HG03571 (cell line): ENCODE measurements around the gene UVSSA.

Experiments
- ATAC-seq: cut with Tn5 transposase; IDR thresholded peaks from one replicate; pipeline ENCODE4 v1.9.1; 2021; ENCODE audit not compliant: unreplicated experiment

UVSSA gene

DNA sequence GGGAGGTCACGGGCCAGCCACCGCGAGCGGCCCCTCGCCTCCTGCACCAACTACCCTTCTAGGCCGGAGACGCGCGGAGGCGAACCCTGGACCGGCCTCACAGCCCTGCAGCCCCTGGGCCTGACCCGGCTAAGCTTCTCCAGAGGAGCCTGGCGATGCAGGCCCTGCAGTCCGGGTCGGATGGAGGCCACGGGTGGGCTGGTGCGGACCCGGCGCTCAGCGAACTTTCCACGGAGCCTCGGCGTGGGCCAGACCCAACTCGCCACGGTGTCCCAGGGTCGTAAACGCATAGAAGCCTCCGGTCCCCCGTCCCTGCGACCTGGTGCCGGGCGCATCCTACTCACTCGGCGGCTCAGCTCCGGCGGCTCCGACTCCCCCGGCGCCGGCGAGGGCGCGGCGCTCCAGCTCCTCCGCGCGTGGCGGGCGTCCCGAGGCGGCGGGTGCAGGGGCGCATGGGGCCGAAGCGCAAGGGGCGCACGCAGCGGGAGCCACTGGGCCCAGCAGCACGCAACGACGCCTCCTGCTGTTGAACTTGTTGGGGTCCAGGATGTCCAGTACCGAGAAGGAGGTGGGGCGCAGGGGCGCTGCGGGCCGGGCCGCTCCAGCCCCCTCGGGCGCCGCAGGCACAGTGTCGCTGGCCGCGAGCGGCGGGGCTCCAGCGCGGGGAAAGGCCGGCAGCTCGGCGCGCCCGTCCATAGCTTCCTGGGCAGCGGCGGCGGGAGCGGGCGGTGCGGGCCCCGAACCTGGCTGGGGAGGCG, 58.8 kb downstream of the UVSSA start:
- ATAC-seq = no peak

DNA sequence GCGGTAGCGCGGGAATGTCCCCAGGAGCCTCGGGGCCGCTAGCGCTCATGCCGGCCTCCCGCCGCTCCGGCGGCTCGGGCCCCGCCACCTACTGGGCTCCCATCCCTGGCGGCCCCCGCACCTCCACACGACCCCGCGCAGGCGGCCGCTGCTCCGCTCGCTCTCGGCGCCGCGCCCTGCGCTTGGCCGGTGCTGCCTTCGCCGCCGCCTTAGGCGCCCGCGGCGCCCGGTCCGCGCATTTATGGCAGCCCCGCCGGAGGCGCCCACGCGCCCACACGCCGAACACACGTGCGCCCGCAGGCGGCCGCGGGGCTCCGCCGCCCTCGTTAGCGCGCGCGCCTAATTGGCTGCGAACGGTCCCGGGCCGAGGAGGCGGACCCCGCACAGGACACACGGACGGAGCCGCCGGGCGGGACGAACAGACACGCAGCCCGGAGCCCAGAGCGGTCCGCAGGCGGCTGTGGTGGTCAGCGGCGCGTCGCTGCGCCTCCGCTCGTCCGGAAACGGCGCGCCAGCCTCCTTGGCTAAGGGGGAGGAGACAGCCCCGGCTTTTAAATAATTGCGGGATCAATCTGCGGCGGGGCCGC, 59.5 kb downstream of the UVSSA start, which contains the start of gene NKX1-1:
Gene NKX1-1, minus strand, starts transcription at position 49 of the 587 bp plus-strand sequence. Its CDS starts 0 bp downstream, at position 49.
- no peak for ATAC-seq

DNA sequence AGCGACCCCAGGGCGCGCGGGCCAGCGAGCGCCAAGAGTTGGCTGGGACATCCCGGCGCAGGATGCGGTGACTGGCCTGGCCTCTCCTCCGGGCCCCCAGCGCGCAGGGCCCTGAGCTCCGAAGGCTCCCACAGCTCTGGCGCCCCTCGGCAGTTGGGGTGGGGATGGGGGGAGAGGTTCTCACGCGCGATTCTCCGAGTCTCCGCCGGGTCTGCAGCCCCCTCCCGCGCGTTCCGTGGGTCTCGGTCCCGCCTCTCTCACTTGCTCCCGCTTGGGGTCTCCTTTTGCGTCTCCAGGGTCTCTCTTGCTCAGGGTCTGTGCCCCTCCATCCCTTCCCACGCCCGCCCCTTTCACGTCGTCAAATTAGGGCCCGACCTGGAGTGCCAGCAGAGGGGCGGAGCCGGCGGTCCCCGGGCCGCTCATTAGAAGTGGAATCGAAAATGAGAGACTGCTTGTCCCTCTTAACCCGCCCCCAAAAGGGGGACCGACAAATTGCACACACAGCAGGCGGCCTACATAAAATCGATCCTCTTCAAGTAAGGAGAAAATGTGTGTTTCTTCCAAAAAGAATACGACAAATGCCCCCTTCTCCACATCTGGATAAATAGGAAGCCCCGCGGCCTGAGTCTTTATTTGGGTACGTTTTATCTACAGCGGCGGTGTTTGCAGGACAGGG, 60.1 kb downstream of the UVSSA start:
- no peak for ATAC-seq

DNA sequence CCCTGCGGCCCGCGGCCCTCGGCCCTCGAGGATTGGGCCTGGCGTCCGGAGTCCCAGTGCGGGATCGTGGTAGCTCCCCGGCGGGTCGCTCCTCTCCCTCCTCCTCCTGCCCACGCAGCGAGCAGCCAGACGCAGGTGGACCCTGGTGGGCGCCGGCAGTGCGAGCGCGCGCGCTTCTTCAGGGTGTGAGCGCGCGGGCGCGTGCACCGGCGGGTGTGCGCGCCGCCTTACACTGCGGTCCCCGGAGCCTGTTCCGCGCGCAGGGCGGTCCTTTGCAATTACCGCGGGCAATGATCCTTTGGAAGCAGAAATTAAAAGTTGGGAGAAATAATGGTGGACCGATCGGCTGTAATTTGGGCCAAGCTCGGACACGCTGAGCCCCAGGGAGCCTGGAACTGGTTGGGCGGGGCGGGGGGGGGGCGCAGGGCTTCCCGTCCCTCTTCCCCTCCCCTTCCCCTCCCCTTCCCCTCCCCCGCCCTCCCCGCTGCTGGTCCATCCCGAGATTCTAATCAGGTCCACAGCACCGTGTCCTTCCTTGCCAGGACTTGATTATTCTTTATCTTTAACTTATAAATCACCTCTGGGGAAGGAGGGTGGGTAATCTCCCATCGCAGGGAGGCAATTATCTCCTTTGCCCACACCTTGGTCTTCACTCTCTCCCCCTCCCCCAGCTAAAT, 60.8 kb downstream of the UVSSA start:
- no peak for ATAC-seq

DNA sequence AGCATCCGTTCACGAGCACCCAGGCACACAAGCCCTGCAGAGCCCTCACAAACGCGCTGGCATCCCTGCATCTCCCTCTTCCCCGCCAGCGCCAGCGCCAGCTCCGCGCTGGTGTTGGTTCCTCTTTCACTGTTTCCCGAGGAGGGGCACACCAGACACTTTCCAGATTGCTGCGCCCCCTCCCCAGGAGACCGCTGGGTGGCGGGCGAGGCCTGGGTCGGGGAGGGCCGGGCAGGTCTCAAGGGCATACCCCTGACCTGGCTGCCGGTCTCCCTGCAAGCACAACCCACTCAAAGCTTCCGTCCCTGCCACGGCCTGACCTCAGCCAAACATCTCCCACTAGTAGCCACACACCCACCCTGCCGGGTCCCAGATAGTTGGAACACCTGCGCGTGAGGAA, 61.4 kb downstream of the UVSSA start:
- ATAC-seq = no peak

DNA sequence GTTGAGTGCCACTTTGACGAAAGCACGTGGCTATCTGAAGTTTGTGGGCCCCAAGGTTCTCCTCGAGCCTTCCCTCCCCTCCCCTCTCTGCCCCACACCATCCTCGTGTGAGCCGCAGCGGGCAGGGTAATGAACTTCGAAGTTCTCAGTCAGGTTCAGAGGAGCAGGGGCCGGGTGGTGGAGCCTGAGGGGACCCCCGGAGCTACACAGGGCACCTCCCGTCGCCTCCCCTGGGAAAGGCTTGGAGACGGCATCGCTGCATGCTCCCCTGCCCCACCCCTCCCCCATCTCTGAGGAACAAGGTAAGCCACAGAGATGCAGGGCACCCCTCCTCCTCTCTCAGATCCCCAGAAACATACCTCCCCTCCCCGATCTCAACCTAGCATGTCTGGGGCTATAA, 62.1 kb downstream of the UVSSA start:
- ATAC-seq = no peak

DNA sequence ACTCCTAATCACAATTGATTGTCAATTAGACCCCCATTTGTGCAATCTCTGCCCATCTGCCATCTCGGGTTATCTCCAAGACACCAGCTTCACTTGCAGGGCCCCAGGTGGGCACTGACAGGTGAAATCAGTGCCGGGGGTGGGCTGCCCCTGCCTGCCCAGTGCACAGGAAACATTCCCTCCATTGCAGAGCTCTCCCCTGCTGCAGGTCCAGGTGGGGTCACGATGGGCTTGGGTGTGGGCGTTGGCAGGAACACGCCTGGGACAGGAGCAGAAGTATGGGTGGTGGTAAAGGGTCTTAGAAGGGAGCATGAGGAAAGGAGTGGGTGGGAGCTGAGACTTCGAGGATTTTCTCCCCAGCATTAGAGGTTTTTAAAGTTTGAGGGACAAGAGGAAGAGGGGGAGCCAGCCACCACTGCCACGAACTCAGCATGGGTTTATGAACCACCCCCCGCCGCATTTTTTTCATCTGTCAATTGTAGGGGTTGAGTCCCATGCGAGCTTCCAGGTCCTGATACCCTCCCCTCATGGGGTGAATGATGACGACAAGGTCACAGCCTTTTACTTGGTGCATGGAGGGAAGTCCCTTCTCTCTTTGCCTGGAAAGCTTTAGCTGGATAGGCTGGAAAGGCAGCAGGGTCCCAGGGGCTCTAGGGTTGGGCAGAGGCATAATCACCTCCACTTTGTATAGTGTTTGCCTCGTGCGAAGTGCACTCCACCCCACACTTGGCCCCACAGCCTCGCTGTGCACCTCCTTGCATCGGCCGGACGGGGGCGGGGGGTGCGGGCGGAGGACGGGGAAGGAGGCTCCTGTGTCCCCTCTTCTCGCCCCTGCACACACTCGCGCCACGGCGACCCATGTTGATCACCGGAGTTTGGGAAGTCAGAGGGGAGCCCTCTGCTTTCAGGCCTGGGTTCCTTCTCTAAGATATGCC, 62.8 kb downstream of the UVSSA start:
- no peak for ATAC-seq

DNA sequence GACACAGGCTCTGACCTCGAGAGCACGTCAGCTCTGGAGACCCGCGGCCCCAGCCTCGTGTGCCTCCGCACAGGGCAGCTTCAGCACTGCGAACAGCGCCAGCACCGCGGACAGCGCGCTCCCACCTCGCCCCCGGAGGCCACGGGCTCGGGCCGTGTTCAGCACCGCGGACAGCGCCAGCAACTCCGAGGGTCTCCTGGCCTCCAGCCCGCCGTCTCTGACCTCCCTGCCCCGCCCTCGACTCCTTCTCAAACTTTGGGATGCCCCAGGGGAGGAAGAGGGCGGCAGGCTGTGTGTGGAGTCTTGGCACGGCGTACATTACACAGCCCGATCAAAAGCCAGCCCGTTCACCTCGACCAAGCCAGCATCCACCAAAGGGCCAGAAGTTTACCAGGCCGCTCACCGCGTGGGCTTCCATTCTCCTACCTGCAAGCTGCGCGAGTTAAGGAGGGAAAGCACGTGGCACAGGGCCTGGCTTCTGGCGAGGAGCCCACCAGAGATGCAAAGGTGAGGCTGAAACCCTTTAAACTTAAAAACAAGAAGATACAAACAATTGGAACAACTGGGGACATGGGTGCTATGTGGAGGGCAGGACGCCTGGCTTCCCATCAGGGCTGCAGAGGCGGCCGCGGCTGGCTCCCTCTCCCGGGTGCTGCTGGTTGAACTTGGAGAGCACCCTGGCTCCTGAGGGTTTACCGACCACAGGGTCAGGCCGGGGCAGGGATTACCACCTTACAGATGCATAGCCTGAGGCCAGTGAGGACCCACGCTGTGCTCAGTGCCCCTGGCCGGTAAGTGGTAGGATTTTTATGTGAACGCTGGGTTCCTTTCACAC, 63.7 kb downstream of the UVSSA start:
- no peak for ATAC-seq

DNA sequence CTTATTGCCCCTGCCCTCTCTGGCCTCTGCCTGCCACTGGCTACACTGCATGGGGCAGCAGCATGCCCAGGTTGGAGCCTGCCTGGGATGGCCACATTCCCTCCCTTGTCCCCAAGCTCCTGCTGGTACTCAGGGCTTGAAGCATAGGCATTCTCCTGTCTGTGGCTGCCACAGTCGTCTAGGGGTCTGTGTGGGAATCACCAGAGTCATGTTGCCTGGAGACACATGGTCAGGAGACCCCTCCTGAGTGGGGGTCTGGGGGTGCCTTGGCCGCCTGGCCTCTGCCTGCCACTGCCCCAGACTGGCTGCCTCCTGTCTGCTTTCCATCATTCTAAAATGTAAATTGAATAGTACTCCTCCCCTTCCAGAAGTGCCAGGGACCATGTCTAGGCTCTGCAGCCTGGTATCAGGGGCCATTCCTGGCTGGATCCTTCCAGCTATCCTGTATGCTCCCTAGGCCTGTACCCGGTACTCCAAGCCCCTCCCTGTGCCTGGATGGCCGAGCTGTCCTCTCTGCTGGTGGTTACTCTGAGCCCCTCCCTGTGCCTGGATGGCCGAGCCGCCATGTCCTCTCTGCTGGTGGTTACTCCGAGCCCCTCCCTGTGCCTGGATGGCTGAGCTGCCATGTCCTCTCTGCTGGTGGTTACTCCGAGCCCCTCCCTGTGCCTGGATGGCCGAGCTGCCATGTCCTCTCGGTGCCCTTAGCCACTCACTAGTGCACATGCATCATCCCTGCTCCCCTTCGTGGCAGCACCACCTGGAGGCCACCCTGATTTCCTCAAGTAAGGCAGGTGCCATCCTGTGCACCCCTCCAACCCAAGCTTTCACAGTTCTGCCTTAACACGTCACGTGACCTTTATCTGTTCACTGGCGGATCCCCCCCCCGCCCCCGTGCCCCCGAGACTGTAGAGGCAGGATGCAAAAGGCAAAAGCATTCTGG, 64.7 kb downstream of the UVSSA start:
- no peak for ATAC-seq

DNA sequence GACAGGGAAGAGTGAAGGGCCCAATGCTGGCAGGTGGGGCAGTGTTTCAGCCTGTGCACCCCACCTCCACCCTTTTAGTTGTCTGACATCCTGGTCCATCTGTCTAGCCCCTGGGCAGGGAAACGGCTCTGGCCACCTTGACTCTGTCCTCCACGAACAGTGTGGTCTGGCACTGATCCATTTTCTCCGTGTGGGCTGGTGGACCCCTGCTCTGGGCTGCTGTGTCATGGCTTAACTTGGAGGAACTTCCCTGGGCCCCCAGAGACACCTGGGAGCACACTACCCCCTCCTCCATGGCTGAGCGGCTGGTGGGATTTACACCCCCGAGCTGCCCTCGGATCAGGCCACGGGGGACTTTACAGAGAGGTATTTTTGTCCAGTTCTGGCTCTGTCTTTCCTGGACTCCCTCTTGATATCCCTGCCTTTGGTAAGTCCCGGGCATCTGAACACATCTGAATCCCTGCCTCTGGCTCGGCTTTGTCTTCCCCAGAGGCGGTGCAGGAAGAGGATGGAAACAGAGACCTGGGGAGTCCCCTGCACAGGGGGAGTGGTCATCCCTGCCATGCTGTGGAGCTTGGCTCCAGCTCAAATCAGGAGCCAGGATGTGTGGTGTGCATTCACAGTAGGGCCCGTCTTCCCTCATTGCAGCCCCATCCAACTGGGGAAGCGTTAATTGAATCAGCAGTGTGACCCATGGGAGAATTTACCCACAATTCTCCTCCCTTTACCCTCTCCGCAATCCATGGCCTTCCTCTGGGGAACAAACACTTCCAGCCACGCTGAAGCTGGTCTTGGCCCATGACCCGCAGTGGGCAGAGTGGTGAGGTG, 65.6 kb downstream of the UVSSA start:
- ATAC-seq = no peak

DNA sequence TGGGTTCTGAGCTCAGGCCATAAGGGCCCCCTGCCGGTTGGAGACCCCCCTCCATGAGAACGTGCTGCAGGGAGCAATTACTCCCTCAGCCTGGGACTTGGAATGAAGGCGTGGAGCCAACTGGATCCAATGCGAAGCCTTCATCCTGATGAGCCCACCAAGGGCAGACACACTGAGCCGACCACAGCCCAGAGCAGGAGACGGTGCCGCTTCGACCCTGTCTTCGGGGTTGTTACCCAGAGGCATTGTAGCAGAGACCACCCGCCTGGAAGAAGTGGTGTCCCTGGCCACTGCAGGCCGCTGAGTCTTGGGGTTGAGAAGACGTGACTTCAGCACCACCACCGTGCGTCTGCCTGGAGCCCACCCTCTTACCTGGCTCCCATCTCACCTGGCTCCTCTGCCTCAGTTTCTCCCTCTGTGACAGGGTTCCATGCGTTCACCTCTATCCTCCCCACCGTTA, 66.2 kb downstream of the UVSSA start:
- ATAC-seq = no peak

DNA sequence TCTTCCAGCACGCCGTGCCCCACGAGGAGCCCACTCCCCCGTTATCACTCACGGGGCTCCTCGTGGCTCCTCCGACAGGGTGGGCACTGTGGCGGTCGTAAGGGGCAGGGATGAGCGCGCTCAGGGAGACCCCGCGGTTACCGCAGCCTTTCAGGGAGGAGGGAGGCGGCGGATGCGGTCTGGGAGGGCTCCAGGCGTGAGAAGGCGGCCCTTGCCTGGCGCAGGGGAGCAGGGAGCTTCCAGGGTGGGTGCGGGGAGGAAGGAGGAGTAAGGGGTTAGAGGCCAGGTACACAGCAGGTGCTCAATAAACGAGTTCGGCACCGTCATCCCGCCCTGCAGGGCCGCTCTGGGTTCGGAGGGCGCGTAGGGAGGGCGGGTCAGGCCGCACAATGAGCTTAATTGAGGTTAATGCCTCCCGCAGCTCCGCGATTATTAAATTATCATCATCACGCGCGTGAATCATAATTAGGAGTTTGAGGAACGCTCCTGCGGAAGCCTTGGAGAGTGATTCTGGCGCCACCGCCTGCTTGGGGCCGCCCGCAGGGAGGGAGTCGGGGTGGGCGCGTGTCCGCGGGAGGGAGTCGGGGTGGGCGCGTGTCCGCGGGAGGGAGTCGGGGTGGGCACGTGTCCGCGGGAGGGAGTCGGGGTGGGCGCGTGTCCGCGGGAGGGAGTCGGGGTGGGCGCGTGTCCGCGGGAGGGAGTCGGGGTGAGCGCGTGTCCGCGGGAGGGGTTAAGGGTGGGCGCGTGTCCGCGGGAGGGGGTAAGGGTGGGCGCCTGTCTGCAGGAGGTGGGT, 66.9 kb downstream of the UVSSA start:
- no peak for ATAC-seq

DNA sequence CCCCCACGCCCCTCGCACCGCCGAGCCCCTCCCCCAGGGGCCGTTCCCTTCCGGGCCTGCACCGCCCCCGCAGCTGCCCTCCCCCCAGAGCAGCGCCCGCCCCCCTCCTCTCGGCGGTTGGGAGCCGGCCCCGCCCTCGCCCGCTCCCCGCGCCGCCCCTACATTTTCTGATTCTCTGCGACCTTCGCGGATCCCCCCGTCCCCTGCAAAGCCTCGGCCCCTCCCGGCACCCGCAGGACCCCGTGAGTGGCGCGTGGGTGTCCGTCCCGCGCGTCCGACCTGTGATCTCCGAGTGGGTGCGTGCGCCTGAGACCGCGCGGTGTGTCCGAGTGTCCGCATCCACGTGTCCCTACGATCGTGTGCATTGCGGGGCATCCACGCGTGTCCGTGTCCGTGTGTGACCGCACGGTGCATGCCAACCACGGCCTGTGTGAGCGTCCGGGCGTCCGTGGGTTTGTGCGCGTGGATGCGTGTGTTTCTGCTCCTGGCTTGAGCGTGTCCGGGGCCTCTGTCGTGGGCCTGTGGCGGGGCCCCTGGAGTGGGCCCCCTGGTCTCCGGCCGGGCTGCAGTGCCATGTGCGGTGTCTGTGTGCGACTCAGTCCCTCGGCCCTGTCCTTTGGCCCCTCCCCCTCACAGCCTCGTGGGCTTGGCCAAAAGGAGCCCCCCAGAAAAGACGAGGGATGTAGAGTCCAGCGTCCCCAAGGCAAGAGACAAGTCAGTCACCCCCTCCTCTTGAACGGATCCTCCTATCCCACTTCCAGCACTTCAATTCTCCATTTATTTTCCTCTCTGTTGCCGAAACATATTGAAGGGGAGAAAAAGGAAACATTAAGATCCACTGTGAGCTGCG, 68.0 kb downstream of the UVSSA start:
- ATAC-seq = no peak

DNA sequence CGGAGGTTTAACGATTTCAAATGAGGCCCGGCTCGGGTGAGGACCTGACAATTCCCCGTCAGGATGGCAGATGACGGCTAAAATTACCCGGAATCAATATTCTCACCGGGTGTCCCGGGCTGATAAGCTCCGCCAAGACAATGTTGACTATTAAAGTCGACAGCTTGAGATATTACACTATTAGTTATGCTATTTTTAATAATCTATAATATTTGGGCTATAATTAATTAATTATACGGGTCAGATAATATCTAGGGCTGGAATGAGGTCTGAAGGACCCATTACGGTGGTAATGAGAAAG, 68.6 kb downstream of the UVSSA start:
- ATAC-seq = no peak

DNA sequence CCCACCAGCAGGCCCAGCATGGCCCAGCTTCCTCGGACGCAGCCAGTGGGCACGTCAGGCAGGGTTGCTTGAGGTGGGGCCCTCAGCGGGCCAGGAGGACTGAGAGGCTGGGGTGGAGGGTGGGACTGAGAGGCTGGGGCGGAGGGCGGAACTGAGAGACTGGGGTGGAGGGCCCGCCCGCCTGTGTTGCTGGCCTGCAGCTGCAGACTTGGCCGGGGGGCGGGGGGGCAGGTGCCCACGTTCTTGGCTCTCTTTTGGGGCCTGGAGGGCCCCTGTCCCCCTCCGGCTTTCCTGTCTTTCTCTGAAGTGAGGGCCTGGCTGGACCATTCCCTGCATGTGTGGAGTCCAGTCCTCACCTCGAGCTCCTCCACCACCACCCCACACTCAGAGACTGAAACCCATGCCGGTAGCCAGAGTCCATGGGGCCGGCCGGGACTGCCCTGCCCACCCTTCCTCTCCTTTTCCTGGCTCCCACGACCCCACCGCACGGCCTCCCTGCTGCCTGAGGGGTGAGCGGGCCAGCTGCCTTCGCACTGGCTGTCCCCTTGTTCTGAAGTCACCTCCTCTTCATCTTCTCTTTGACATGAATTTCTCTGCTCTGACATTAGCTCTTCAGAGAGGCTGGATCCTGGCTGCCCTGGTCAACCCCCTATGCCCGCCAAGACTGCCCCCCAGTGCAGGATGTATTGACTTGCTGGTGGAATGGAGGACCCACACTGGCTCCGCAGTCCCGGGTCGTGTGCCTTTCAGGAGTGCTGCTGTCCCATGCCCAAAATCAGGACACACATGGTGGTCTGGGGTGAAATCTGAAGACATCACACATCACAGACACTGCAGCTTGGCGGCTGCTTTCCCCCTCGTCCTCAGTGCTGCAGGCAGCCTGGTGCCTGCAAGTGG, 69.3 kb downstream of the UVSSA start:
- no peak for ATAC-seq
